Activated B cell treated with CpG ODN at 0.5 μM for 24 hours (primary cell): Measurements from ENCODE around the gene PARN. TPM values are rescaled to one million over a fixed set of nuclear protein-coding genes. Genes with fewer than 3 reads are reported as not detected.

Experiments
- ATAC-seq: fragments of 200-7000 bp; cut with Tn5 transposase; one replicate; pipeline ENCODE4 v1.10.0; 2021; ENCODE audit warnings: low read depth, mild to moderate bottlenecking, moderate library complexity
- CTCF ChIA-PET: fragments of 350-600 bp; sonication (Branson Sonifier 250); formaldehyde crosslinking; loops from one replicate; lab custom pipeline; 2021; ENCODE audit warnings: antibody characterized with exemption; lab: Charles Lee
- POLR2A ChIA-PET: fragments of 350-600 bp; sonication (Branson Sonifier 250); formaldehyde crosslinking; loops from one replicate; lab custom pipeline; 2021; ENCODE audit warnings: antibody characterized with exemption; lab: Charles Lee
- DNase-seq: peaks from one replicate; pipeline ENCODE4 v3.0.0; 2022
- H3K27ac Mint-ChIP-seq: one replicate; pipeline ENCODE4 v1.8.0; 2020; ENCODE audit warnings: mixed read lengths
- H3K27me3 Mint-ChIP-seq: one replicate; pipeline ENCODE4 v1.8.0; 2021; ENCODE audit warnings: mixed read lengths
- H3K36me3 Mint-ChIP-seq: one replicate; pipeline ENCODE4 v1.8.0; 2021; ENCODE audit warnings: low read depth, mixed read lengths
- H3K4me1 Mint-ChIP-seq: one replicate; pipeline ENCODE4 v1.8.0; 2021; ENCODE audit warnings: mixed read lengths
- H3K4me3 Mint-ChIP-seq: one replicate; pipeline ENCODE4 v1.8.0; 2020; ENCODE audit warnings: mild to moderate bottlenecking, mixed read lengths
- H3K9me3 Mint-ChIP-seq: one replicate; pipeline ENCODE4 v1.8.0; 2020; ENCODE audit warnings: mixed read lengths
- intact Hi-C: fragments of 100-400 bp; cut with micrococcal nuclease; formaldehyde crosslinking; loops from one replicate; pipeline ENCODE4 v1.15.1; 2024
- total RNA-seq: library from RNA; stranded (reverse); gene quantifications from 2 replicates; pipeline ENCODE4 v1.2.3, GENCODE V29; 2022
- TF ChIP-seq, protein P1 (sequence below): fragments of 200-600 bp; IDR thresholded peaks from one replicate; pipeline ENCODE4 v1.8.0; 2022; ENCODE audit warnings: antibody characterized with exemption, mild to moderate bottlenecking

PARN gene
- total RNA-seq, 1 donor from 2014 or later: 47.3 TPM

DNA sequence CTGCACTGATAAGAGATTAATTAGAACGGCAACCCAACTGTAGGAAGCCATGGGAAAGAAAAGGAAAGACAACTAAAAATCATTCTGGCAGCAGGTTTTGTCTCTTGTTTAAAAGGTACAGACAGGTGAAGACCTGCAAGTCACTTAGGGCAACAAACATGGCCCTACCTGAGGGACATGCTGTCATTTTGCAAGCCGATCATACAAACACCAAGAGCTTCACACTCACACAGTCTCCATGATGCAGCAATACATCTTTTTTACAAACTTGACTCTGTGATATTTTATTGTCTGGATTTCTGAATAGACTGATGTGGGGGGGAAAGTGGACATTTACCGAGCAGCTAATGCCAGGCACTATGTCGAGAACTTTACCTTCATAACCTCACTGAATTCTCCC is 101.8 kb downstream of the PARN start:
- H3K36me3 Mint-ChIP-seq: peaks cover 19% of the 10 kb centered on the region
- H3K9me3 Mint-ChIP-seq: no peaks in the 10 kb centered on the region
- CTCF ChIA-PET: interaction anchor here (0.5 to 6.1 kb wide), 12 partner anchors 173 to 608 kb away, joined by 3 to 56 read pairs (median 4); partner anchors contain the start of gene ERCC4
- ATAC-seq (no peak), DNase-seq (no peak)
- peaks cover 5% of the 10 kb centered on the region for H3K4me1 Mint-ChIP-seq
- TF ChIP-seq, protein P1, sequence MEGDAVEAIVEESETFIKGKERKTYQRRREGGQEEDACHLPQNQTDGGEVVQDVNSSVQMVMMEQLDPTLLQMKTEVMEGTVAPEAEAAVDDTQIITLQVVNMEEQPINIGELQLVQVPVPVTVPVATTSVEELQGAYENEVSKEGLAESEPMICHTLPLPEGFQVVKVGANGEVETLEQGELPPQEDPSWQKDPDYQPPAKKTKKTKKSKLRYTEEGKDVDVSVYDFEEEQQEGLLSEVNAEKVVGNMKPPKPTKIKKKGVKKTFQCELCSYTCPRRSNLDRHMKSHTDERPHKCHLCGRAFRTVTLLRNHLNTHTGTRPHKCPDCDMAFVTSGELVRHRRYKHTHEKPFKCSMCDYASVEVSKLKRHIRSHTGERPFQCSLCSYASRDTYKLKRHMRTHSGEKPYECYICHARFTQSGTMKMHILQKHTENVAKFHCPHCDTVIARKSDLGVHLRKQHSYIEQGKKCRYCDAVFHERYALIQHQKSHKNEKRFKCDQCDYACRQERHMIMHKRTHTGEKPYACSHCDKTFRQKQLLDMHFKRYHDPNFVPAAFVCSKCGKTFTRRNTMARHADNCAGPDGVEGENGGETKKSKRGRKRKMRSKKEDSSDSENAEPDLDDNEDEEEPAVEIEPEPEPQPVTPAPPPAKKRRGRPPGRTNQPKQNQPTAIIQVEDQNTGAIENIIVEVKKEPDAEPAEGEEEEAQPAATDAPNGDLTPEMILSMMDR: no peak
- H3K27ac Mint-ChIP-seq: no peak overlapping the region
- no peaks in the 10 kb centered on the region for H3K27me3 Mint-ChIP-seq
- POLR2A ChIA-PET: no interaction called here
- intact Hi-C loops: no loop called here
- H3K4me3 Mint-ChIP-seq: no peak overlapping the region

DNA sequence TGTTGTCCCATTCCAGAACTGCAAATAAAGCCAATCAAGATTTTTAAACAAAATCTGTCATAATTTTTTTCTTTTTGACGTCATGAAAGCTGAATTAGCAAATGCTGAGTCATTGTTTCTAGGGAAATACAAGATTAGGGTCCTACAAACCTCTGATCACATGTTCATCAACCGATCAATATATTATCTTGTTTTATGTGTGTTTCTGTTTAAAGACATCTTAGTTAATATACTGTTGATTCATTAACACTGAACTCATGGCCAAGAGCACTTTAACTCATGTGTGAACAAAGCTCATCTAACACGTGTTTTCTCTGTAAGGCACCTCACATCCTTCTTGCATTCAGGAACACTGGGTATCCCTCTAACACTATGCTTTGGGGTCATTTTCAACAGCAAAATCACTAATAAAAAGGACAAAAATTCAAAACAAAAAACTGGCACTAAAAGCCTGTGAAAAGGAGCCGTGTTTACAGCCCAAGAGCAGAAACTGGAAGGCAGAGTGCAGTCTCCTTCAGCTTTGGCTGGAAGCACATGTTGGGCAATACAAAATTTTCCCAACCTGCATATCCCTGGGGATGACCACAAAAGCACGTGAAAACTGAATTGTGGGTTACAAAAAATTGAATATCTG is 102.5 kb downstream of the PARN start:
- ChIA-PET CTCF (interaction anchor here (0.6 to 6.1 kb wide), 9 partner anchors 172 to 608 kb away, joined by 3 to 56 read pairs (median 4); partner anchors contain the start of gene ERCC4), POLR2A (no interaction called here)
- DNase-seq (no peak), ATAC-seq (no peak)
- no peaks in the 10 kb centered on the region for H3K9me3 Mint-ChIP-seq
- no peaks in the 10 kb centered on the region for H3K27me3 Mint-ChIP-seq
- H3K4me3 Mint-ChIP-seq: no peak overlapping the region
- no peak overlapping the region for H3K27ac Mint-ChIP-seq
- H3K36me3 Mint-ChIP-seq: peaks cover 19% of the 10 kb centered on the region
- peaks cover 5% of the 10 kb centered on the region for H3K4me1 Mint-ChIP-seq
- TF ChIP-seq, protein P1: no peak
- intact Hi-C loops: no loop called here

DNA sequence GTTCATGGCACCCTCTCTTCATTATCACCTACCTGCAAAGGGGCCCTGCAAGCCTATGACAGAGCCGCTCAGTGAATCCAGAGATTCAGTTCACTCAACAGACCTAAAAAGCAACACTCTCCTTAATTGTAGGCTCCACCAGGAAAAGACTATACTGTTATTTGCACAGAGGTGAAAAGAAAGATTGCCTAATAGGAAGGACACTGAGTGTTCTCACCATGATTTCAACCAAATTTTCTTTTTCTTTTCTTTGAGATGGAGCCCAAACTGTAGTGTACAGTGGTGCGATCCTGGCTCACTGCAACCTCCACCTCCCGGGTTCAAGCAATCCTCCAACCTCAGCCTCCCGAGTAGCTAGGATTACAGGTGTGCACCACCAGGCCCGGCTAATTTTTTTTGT is 104.5 kb downstream of the PARN start:
- H3K36me3 Mint-ChIP-seq: peaks cover 16% of the 10 kb centered on the region
- TF ChIP-seq, protein P1: no peak
- H3K27ac Mint-ChIP-seq: no peak overlapping the region
- no peaks in the 10 kb centered on the region for H3K27me3 Mint-ChIP-seq
- ChIA-PET POLR2A (no interaction called here), CTCF (no interaction called here)
- ATAC-seq (no peak), DNase-seq (no peak)
- H3K4me3 Mint-ChIP-seq: no peak overlapping the region
- H3K4me1 Mint-ChIP-seq: peaks cover 5% of the 10 kb centered on the region
- no peaks in the 10 kb centered on the region for H3K9me3 Mint-ChIP-seq
- intact Hi-C loops: no loop called here

DNA sequence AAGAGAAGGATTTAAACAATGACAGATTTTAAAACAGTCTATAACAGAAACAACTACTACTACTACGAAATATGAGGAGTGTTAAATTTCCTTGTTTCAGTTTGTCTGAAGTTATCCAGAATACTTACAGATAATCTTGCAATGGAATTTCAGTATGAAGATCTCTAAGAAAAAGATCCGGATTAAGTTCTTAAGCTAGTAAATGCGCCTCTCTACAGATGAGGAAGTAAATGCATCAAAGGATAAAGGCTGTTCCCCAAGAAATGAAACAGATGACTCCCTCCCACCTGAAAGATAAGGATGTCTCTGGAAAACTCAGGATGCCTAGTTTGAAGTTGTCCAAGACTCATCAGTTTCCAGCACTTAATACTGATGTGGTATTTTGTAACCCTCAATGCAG is 105.1 kb downstream of the PARN start:
- POLR2A ChIA-PET: no interaction called here
- H3K36me3 Mint-ChIP-seq: peaks cover 12% of the 10 kb centered on the region
- TF ChIP-seq, protein P1: no peak
- H3K27me3 Mint-ChIP-seq: no peaks in the 10 kb centered on the region
- ATAC-seq: no peak
- no peak overlapping the region for H3K4me3 Mint-ChIP-seq
- DNase-seq: no peak
- intact Hi-C loops: no loop called here
- H3K27ac Mint-ChIP-seq: no peak overlapping the region
- CTCF ChIA-PET: no interaction called here
- peaks cover 5% of the 10 kb centered on the region for H3K4me1 Mint-ChIP-seq
- no peaks in the 10 kb centered on the region for H3K9me3 Mint-ChIP-seq

DNA sequence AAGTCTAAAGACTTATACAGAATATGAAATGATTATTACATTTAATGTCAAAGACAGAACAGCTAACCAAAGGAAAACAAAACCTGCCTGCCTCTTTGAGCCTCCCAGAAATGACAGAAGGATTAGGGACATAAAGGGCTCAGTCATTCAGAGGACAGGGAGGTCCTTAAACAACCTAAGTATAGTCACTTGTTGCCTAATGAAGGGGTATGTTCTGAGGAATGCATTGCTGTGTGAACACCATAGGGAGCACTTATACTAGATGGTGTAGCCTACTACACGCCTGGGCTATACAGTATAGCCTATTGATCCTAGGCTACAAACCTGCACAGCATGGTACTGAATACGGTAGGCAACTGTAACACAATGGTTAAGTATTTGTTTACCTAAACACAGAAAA is 106.4 kb downstream of the PARN start:
- Mint-ChIP-seq H3K9me3 (no peaks in the 10 kb centered on the region), H3K4me3 (no peak overlapping the region), H3K27ac (no peak overlapping the region), H3K27me3 (no peaks in the 10 kb centered on the region), H3K36me3 (peaks cover 5% of the 10 kb centered on the region), H3K4me1 (no peaks in the 10 kb centered on the region)
- TF ChIP-seq, protein P1: no peak
- ATAC-seq (no peak), DNase-seq (no peak)
- intact Hi-C loops: no loop called here
- POLR2A ChIA-PET: no interaction called here
- CTCF ChIA-PET: no interaction called here
